ENCODE results near the gene CDC42BPA. TPM values are rescaled to one million over a fixed set of nuclear protein-coding genes. Genes with fewer than 3 reads are reported as not detected.

The CDC42BPA gene
- total RNA-seq, 1 experiment from 2014 or later: 30.1 TPM

- Histone ChIP-seq H2BK15ac (ENCODE audit: low read depth, low read length) (no peak overlapping the region), H4K91ac (ENCODE audit: insufficient read length, low read depth, low read length) (no peak overlapping the region), H3K4ac (ENCODE audit: low read depth, low read length) (no peak overlapping the region), H2BK12ac (ENCODE audit: insufficient read length, low read depth, low read length) (no peak overlapping the region), H4K20me1 (ENCODE audit: control insufficient read depth, insufficient read depth, insufficient read length) (no peaks in the 10 kb centered on the region), H3T11ph (ENCODE audit: low read length) (no peak overlapping the region), H4K8ac (replicated peaks; ENCODE audit: insufficient read length, low read depth, low read length) (no peak overlapping the region), H3K56ac (ENCODE audit: insufficient read length, low read depth, low read length) (no peak overlapping the region), H3K18ac (ENCODE audit: insufficient read length, low read depth, low read length) (no peak overlapping the region), H3K79me1 (ENCODE audit: insufficient read depth, low read depth, low read length, poor library complexity, severe bottlenecking) (peaks cover 4% of the 10 kb centered on the region), H3K23me2 (ENCODE audit: insufficient read length, low read depth, low read length, poor library complexity, severe bottlenecking) (no peaks in the 10 kb centered on the region), H3K4me1 (ENCODE audit: insufficient read depth, low read length) (no peaks in the 10 kb centered on the region), H2AK5ac (ENCODE audit: insufficient read length, low read length) (no peak overlapping the region), H2AFZ (ENCODE audit: low read length) (no peak overlapping the region), H3K9ac (ENCODE audit: extremely low read depth, insufficient read length, low read length) (no peak overlapping the region), H2BK120ac (ENCODE audit: low read depth, low read length, poor library complexity, severe bottlenecking) (no peak overlapping the region), H3K14ac (ENCODE audit: insufficient read depth, low read length) (no peak overlapping the region), H3K9me3 (ENCODE audit: control insufficient read depth, low read depth, low read length) (no peaks in the 10 kb centered on the region), H3K23ac (ENCODE audit: insufficient read length, low read depth, low read length) (no peak overlapping the region), H2BK20ac (ENCODE audit: low read depth, low read length, poor library complexity, severe bottlenecking) (no peak overlapping the region), H3K27ac (ENCODE audit: insufficient read length, low read depth, low read length) (no peak overlapping the region), H4K5ac (ENCODE audit: insufficient read length, low read depth, low read length) (no peak overlapping the region), H3K27me3 (ENCODE audit: insufficient read depth, low read length) (no peaks in the 10 kb centered on the region), H2BK5ac (ENCODE audit: insufficient read length, low read length) (no peak overlapping the region), H3K79me2 (ENCODE audit: insufficient read depth, low read length) (peaks cover 3% of the 10 kb centered on the region; the same call in 1 of the 2 replicates), H3K4me2 (ENCODE audit: insufficient read depth, insufficient read length, low read length) (no peak overlapping the region)
- peaks cover 12 to 14% of the 10 kb centered on the region in 2 experiments for H3K4me1 Mint-ChIP-seq
- DNase-seq: no peak
- TF ChIP-seq, protein P1, sequence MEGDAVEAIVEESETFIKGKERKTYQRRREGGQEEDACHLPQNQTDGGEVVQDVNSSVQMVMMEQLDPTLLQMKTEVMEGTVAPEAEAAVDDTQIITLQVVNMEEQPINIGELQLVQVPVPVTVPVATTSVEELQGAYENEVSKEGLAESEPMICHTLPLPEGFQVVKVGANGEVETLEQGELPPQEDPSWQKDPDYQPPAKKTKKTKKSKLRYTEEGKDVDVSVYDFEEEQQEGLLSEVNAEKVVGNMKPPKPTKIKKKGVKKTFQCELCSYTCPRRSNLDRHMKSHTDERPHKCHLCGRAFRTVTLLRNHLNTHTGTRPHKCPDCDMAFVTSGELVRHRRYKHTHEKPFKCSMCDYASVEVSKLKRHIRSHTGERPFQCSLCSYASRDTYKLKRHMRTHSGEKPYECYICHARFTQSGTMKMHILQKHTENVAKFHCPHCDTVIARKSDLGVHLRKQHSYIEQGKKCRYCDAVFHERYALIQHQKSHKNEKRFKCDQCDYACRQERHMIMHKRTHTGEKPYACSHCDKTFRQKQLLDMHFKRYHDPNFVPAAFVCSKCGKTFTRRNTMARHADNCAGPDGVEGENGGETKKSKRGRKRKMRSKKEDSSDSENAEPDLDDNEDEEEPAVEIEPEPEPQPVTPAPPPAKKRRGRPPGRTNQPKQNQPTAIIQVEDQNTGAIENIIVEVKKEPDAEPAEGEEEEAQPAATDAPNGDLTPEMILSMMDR (conservative IDR thresholded peaks at IDR 0.05): no peak
- H3K27ac Mint-ChIP-seq: no peak overlapping the region
- no peaks in the 10 kb centered on the region for H3K27me3 Mint-ChIP-seq (ENCODE audit: low read depth)
- no peaks in the 10 kb centered on the region; a peak in 1 of 7 replicates for H3K36me3 Mint-ChIP-seq (ENCODE audit: insufficient read depth in 1 of 3, low read depth in 3 of 3)
- no peaks in the 10 kb centered on the region for H3K9me3 Mint-ChIP-seq
- H3K4me3 Mint-ChIP-seq: no peak overlapping the region
Observed at GRCh38 chr1:227303662-227304061, 14.6 kb downstream of the CDC42BPA start.

All from H9 (cell line).